Measurements from ENCODE around the gene YY1.

GRCh38 chr14:100294213-100294962 lies 55.4 kb downstream of the YY1 start:
- TF ChIP-seq CTCF (IDR thresholded peaks at IDR 0.05) (no peak), POLR2A (IDR thresholded peaks at IDR 0.05) (no peak), POLR2AphosphoS5 (IDR thresholded peaks at IDR 0.05; ENCODE audit: insufficient read depth in 1 of 2, low read depth in 1 of 2) (no peak)

All from vagina (tissue), 2 donors.